HG03095 (cell line): ENCODE results near the gene TTLL4.
"Not testable (repeated sequence)": the region's sequence is repeated elsewhere in the genome, so short reads cannot be mapped to it uniquely, and the experiment has no call there.

Experiments
- ATAC-seq: cut with Tn5 transposase; IDR thresholded peaks from one replicate; pipeline ENCODE4 v1.9.1; 2021; ENCODE audit warnings: moderate library complexity; ENCODE audit not compliant: unreplicated experiment

Gene TTLL4, protein sequence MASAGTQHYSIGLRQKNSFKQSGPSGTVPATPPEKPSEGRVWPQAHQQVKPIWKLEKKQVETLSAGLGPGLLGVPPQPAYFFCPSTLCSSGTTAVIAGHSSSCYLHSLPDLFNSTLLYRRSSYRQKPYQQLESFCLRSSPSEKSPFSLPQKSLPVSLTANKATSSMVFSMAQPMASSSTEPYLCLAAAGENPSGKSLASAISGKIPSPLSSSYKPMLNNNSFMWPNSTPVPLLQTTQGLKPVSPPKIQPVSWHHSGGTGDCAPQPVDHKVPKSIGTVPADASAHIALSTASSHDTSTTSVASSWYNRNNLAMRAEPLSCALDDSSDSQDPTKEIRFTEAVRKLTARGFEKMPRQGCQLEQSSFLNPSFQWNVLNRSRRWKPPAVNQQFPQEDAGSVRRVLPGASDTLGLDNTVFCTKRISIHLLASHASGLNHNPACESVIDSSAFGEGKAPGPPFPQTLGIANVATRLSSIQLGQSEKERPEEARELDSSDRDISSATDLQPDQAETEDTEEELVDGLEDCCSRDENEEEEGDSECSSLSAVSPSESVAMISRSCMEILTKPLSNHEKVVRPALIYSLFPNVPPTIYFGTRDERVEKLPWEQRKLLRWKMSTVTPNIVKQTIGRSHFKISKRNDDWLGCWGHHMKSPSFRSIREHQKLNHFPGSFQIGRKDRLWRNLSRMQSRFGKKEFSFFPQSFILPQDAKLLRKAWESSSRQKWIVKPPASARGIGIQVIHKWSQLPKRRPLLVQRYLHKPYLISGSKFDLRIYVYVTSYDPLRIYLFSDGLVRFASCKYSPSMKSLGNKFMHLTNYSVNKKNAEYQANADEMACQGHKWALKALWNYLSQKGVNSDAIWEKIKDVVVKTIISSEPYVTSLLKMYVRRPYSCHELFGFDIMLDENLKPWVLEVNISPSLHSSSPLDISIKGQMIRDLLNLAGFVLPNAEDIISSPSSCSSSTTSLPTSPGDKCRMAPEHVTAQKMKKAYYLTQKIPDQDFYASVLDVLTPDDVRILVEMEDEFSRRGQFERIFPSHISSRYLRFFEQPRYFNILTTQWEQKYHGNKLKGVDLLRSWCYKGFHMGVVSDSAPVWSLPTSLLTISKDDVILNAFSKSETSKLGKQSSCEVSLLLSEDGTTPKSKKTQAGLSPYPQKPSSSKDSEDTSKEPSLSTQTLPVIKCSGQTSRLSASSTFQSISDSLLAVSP

DNA sequence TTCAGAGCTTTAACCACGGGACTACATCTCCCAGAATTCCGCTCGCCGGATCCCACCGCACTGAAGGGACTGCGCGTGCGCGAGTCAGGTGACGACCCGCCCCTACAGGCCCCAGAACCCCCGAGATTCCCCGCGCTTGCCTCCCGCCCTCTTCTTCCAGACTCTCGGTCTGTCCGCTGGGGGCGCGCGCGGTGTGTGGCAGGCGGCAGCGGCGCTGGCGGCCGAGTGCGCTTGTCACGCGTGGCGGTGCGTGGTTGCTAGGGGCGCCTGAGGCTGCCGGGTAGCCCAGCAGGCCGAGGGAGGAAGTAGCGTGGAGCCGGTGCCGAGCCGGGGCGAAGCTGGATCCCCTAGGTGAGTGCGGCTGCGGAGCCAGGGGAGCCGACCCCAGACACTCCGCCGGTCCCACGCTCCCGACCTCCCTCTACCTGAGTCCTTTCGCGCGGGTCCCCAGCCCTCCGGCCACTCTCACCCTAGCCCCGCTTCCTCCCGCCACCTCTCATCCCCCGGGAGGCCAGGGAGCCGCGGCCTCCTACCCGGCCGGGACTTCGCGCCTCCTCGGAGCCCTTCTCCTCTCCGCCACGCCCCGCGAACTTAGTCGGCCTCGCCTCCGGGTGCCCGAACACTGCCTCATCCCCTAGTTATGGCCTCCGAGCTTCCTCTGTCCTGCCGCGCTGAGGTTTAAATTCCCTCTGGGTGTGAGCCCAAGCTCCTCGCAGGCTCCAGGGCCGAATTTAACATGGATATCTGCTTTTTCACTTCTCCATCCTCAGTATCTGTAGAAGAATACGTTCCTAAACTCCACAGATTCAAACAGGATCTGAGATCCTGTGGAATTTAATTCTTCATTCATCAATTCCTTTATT lies at the start of gene TTLL4:
TSS of gene TTLL4 (plus strand) at position 149 of the 863 bp plus-strand sequence. CDS start 26,842 bp downstream, outside the sequence.
- peak; percentile 83 for ATAC-seq

DNA sequence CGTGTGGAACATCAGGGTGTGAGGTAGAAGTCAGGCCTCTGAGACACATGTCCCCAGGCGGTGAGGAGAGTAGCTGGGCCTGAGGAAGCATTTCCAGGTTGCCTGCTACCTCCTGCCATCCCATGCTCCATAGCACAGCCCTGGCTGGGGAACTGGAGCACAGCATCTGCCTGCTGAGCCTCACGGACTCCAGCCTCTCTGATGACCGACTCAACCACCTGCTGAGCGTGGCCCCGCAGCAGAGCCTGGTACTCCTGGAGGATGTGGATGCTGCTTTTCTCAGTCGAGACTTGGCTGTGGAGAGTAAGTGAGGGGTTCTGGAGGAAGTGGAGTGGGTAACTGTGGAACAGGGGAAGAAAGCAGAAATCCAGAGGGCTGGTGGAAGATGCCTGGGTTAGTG lies 48.3 kb upstream of the TTLL4 start:
- no peak for ATAC-seq

DNA sequence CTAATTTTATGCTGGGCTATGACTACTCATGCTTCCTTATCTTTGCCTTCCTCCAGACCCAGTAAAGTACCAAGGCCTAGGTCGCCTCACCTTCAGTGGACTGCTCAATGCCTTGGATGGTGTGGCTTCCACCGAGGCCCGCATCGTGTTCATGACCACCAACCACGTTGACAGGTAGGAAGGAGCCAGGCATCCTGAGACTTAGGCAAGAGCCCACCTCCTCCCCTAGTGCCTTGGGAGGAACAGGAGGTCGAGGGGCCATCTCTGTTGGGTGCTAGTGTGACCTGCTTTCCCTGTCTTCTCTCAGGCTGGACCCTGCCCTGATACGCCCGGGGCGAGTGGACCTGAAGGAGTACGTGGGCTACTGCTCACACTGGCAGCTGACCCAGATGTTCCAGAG lies 47.8 kb upstream of the TTLL4 start:
- ATAC-seq, result no peak

DNA sequence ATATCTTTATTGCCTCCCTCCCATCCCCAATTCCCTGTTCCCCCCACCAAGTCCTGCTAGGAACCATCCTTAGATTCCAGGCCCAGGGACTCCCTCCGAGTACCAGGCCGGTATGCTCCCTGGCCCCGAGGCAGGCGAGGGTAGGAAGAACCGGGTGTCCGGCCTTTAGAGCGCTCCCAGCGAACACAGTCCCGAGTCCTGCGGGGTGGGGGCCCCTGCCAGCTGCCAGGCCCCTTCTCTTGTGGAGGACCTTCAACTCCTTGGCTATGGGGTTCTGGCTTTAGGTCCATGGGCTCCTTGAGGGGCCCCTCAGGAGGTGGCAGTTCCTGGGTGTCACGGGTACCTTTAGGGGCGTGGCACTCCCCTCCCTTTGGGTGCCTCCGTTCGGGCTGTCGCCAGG lies 46.7 kb upstream of the TTLL4 start:
- ATAC-seq, result no peak

DNA sequence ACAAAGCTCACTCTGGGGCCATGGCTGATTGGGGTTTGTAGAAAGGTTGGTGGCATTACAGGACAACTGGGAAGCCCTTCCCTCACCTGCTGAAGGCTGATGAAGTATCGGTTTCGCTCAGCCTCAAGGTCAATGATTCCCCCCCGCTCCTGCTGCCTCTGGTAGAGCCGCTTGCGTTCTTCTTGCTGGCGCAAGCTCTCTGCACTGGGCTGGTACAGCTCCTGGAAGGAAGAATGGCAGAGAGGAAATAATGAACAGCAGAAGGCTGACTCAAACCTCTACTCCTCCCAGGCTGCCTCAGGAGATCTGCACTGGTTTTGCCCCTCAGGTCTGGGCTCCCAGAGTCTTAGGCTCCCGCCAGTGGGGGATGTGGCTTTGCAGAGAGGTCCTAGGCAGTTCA lies 46.0 kb upstream of the TTLL4 start:
- no peak for ATAC-seq

DNA sequence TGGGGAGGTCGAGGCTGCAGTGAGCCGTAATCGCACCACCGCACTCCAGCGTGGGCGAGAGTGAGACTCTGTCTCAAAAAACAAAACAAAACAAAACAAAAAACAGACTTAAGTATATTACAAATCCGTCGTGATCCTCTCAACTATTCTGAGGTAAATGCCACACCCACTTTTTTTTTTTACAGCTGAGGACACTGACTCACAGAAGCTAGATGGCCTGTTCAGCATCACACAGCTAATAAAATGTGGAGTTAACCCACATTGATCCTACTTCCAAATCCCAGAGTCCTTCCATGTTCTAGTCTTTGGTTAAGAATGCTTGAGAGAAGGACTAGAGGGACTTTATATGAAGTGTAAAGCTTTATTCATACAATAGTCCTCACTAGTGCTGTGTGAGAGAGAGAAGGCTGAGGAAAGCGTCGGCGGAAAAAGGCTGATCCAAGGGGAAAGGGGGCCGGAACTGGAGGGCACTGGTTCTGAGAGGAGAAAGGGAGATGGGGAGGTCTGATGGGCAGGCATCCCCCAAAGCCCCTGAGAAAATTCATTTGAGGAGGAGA lies 39.5 kb upstream of the TTLL4 start:
- no peak for ATAC-seq

DNA sequence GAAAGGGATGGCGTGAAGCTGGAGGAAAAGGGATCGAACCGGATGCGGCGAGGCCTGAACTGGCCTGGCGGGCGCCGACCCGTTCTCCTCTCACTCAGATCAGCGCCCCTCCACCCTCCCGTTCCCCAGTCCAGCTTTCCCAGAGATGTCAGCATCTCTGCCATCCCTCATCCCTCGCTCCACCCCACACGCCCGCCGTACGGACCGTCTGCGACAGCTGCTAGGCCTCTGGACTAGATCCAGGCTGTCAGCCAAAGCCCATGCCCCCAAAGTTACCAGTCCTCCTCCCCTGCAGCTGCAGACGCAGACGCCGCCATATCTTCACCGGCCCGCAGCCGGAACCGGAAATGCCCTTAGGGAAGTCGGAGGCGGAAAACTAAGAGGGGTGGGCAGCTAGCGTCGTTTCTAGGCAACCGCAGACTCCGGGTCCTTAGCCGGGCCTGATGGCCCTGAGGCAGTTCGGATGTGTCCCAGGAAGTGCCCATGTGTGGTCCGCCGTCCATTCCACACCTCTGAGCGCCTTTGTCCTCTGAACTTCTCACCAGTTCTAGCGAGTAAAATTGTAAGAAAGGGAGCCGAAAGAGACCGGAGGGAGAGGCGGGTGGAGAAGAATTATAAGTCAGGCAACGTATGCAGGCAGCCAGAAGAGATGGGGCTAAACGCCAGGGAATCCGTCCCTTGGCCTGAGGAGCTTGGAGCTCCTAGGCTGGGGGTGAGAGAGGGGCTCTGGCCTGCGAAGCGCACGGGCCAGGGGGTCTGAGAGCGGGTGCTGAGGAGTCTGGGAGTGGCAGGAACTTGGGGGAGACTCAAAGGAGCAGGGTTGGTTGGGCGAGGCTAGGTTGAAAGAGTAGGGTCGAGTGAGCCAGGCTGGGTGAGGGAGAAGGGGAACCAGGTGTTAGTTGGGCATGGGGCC lies 38.7 kb upstream of the TTLL4 start, which contains the start of the genes RNF25 and STK36:
TSS of gene RNF25 (minus strand) at position 349 of the 913 bp plus-strand sequence. CDS start at position 317, 32 bp downstream.
TSS of gene STK36 (plus strand) at position 433 of the 913 bp plus-strand sequence. CDS start 744 bp downstream, outside the sequence.
- ATAC-seq, result peak; percentile 98

DNA sequence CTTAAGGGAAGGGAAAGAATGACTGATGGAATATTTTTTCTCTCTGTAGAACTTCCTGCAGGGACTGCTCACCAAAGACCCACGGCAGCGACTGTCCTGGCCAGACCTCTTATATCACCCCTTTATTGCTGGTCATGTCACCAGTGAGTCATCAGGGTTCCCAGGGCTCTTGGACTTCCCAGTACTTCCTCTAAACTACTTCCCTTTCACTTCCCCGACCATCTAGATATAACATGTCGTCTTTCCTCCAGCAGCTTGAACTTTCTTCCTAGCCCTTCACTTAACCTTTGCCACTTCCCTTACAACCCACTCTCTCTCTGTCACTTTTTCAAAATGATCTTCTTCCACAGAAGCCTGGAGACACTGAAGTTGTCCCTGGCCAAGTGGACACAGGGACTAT lies 31.5 kb upstream of the TTLL4 start:
- ATAC-seq, result no peak

DNA sequence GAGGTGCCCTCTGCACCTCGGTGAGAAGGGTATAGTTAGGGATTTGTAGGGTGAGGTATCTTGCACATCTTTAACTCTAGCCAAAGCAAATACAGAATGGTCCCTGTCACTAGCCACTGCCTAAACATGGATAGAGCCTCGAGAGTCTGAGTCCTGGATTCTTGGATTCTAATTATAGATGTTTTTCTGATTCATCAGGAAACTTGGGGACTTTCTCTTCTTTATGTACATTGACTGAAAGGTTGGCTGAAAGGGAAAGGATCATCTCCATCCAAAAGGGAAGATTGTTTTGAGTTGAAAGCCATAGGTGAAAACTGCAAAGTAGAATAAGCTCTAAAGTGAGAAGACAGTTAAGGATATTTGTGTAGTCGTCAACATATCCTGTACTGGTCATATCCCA lies 30.6 kb upstream of the TTLL4 start:
- no peak for ATAC-seq

DNA sequence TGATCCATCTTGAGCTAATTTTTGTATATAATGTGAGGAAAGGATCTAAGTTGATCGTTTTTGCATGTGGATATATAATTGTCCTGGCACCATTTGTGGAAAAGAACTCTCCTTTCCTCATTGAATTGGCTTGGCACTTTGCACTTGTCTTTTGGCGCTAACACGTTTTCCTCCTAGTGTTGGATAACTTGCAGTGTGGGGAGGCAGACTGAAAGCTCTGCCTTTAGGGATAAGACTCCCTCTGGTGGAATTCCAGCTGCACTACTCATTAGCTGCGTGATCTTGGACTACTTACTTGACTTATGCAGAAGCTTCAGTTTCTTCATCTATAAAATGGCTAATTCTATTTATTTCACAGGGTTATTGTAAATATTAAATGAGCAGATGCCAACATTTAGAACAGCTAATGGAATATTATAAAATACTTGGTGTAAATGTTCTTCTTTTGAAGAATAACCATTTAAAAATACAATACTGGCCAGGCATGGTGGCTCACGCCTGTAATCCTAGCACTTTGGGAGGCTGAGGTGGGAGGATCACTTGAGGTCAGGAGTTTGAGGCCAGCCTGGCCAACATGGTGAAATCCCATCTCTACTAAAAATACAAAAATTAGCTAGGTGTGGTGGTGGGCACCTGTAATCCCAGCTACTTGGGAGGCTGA lies 23.1 kb upstream of the TTLL4 start:
- not testable (repeated sequence) for ATAC-seq

DNA sequence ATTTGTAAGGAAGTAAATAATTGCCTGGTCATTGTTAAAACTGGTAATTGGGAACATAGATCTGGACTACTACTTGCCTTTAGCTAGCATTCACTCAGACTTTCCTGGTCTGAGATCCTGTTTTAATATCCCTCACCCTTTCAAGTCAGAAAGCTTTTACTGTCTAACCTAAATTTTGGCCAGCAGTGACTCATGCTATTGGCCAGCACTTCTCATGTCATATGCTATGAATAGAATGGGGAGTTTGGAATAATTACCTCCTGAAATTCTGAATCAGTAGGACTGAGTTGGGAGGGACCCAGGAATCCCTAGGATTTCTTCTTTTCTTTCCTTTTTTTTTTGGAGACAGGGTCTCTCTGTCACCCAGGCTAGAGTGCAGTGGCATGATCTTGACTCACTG lies 19.4 kb upstream of the TTLL4 start:
- ATAC-seq, result no peak

DNA sequence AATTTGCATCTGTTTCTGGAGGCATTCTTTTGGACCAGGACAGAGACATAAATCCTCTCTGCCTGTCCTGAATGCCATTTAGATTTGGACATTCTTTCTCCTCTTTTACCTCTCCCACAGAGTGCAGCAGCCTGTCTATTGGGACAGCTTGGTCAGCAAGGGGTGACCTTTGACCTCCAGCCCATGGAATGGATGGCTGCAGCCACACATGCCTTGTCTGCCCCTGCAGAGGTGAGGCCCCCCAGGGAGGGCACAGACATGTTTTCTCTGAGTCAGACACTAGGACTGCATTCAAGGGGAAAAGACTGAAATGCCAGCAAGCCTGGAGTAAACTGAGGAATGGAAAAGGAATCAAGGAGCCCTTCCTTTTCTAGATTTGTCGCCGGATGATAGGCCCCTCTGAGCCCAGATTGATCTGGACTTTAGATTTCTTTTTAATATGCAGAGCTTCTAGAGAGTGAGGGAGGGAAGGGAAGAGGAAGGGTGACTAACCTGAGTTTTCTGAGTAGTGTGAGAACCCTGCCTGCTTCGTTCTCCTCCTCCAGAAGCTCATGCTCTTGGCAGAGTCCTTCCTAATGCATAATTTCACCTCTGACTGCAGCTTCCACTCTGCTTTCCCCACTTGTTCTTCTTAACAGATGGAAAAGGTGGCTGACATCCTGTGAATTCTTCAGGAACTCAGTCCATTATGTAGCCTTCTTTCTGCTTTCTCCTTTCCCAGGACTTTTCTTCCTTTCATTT lies 16.1 kb upstream of the TTLL4 start:
- no peak for ATAC-seq

DNA sequence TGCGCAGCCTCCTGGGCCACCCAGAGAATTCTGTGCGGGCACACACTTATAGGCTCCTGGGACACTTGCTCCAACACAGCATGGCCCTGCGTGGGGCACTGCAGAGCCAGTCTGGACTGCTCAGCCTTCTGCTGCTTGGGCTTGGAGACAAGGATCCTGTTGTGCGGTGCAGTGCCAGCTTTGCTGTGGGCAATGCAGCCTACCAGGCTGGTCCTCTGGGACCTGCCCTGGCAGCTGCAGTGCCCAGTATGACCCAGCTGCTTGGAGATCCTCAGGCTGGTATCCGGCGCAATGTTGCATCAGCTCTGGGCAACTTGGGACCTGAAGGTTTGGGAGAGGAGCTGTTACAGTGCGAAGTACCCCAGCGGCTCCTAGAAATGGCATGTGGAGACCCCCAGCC lies 11.8 kb upstream of the TTLL4 start:
- no peak for ATAC-seq

DNA sequence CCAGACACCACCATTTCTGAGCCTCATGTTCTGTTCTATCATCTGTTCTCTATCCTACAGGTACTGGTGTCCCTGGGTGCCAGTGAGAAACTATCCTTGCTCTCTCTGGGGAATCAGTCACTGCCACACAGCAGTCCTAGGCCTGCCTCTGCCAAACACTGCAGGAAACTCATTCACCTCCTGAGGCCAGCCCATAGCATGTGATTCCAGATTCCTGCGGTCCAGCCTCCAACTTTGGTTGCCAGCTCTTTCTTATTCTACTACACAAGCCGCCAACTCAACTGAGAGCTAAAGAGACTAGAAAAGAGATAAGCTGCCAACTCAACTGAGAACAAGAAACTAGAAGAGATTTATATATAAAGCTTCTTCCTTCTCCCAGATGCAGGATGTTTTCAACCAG lies 8.8 kb upstream of the TTLL4 start:
- ATAC-seq, result no peak

DNA sequence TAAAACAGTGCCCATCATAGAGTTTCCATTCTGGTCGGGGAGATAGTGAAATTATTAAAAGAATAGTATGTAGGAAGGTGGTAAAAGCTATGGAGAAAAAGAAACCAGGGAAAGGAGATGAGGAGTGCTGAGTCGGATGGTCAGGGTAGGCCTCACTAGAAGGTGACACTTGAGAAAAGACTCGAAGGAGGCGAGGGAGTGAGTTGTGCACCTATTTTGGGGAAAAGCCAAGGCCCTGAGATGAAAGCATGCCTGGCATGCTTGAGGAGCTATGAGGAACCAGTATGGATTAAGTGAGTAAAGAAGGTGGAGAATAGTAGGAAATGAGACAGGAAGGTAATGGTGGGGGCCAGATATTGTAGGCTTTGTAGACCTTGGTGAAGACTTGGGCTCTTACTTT lies 7.3 kb upstream of the TTLL4 start:
- ATAC-seq, result no peak

DNA sequence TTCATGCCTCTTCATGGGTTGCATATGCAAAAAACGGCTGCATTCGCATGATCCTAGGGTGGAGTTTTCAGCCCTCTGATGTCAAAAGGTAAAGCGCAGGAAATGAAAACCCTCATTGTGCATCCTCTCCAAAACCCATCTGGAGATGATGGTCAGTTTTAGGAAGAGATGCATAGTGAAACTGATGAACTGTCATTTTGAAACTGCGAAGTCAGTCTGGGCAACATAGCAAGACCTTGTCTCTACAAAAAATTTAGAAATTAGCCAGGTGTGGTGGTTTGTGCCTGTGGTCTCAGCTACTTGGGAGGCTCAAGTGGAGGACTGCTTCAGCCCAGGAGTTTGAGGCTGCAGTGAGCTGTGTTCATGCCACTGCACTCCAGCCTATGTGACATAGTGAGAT lies 2.5 kb upstream of the TTLL4 start:
- peak; percentile 27 for ATAC-seq

DNA sequence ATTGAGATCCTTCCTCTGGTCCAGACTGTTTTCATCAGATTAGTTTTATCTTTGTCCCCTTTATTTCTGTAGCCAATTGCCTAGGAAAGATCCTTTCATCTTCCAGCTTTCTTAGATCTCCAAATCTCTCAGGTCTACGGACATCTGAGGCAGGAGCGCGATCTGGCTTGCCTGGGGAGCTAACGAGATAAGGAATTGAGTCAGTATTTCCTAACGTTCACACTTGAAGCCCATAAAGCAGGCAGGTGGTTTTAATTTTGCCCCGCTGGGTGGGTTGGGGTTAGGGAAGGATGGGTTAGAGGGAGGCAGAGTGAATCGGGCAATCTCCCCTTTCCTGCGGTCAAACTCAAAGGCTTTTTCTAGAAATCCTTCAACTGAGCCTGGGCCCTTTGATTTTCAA lies 727 bp upstream of the TTLL4 start:
- ATAC-seq, result no peak

DNA sequence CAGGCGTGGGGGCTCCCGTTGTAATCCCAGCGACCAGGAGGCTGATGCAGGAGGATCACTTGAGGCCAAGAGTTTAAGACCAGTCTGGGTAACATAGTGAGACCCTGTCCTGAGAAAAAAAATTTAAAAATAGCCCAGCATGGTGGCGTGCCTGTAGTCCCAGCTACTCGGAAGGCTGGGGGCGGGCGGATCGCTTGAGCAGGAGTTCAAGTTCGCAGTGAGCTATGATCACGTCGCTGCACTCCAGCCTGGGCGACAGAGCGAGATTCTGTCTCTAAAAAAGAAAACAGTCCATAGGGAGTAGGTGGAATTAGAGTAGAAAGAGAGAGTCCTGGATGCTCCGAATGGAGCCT lies 325 bp upstream of the TTLL4 start:
- ATAC-seq, result no peak
